GM23248 (cell line): Measurements from ENCODE around the gene ATF3. TPM values are rescaled to one million over a fixed set of nuclear protein-coding genes. Genes with fewer than 3 reads are reported as not detected.

Experiments
- DNase-seq: peaks from one replicate; pipeline ENCODE4 v3.0.0-alpha.2; 2015
- H2AFZ ChIP-seq: fragments of 200-600 bp; sonication (generic); 2 replicates; pipeline ENCODE4 v1.6.1; 2016; ENCODE audit warnings: antibody characterized with exemption
- H3F3A ChIP-seq: fragments of 200-600 bp; sonication (generic); 2 replicates; pipeline ENCODE4 v1.6.1; 2016; ENCODE audit warnings: mild to moderate bottlenecking, antibody characterized with exemption, mixed run types; ENCODE audit not compliant: insufficient read depth
- H3K27ac ChIP-seq: fragments of 200-600 bp; sonication (generic); 2 replicates; pipeline ENCODE4 v1.5.1; 2016; ENCODE audit warnings: mild to moderate bottlenecking
- H3K27me3 ChIP-seq: fragments of 200-600 bp; sonication (generic); replicated peaks from 2 replicates; pipeline ENCODE4 v1.6.1; 2016; ENCODE audit warnings: mild to moderate bottlenecking; ENCODE audit not compliant: insufficient read depth
- H3K36me3 ChIP-seq: fragments of 200-600 bp; sonication (generic); 2 replicates; pipeline ENCODE4 v1.6.1; 2016; ENCODE audit warnings: low read depth, mild to moderate bottlenecking
- H3K4me1 ChIP-seq: fragments of 200-600 bp; sonication (generic); 2 replicates; pipeline ENCODE4 v1.6.1; 2016; ENCODE audit warnings: mild to moderate bottlenecking; ENCODE audit not compliant: insufficient read depth
- H3K4me2 ChIP-seq: fragments of 200-600 bp; sonication (generic); one replicate; pipeline ENCODE4 v1.6.1; 2016; ENCODE audit warnings: mild to moderate bottlenecking; ENCODE audit not compliant: unreplicated experiment
- H3K4me3 ChIP-seq: fragments of 200-600 bp; sonication (generic); 2 replicates; pipeline ENCODE4 v1.5.1; 2016; ENCODE audit warnings: mild to moderate bottlenecking
- H3K79me2 ChIP-seq: fragments of 200-600 bp; sonication (generic); 2 replicates; pipeline ENCODE4 v1.6.1; 2016; ENCODE audit warnings: mild to moderate bottlenecking; ENCODE audit not compliant: insufficient read depth
- H3K9ac ChIP-seq: fragments of 200-600 bp; sonication (generic); 2 replicates; pipeline ENCODE4 v1.6.1; 2016; ENCODE audit warnings: mild to moderate bottlenecking
- H3K9me2 ChIP-seq: fragments of 200-600 bp; sonication (generic); 2 replicates; pipeline ENCODE4 v1.6.1; 2016; ENCODE audit warnings: mixed run types, mild to moderate bottlenecking, moderate library complexity; ENCODE audit not compliant: insufficient read depth
- H3K9me3 ChIP-seq: fragments of 200-600 bp; sonication (generic); one replicate; pipeline ENCODE4 v1.6.1; 2017; ENCODE audit warnings: low read depth
- H4K20me1 ChIP-seq: fragments of 200-600 bp; sonication (generic); 2 replicates; pipeline ENCODE4 v1.6.0; 2016; ENCODE audit not compliant: insufficient read depth
- EZH2 ChIP-seq: fragments of 200-600 bp; sonication (generic); IDR thresholded peaks from 2 replicates; pipeline ENCODE4 v1.6.1; 2018; ENCODE audit warnings: antibody characterized with exemption, mild to moderate bottlenecking; ENCODE audit not compliant: insufficient read depth, poor library complexity, severe bottlenecking
- EZH2phosphoT487 ChIP-seq: fragments of 200-600 bp; sonication (generic); IDR thresholded peaks from 2 replicates; pipeline ENCODE4 v1.6.1; 2018; ENCODE audit warnings: antibody characterized with exemption, moderate library complexity, mild to moderate bottlenecking, low read depth; ENCODE audit not compliant: insufficient read depth
- WGBS, 2 experiments: methylation state at CpG; one replicate each; pipeline ENCODE4 v1.1.6; 2015 to 2017; ENCODE audit warnings: low lambda C conversion rate in 2 of 2, low coverage in 1 of 2; ENCODE audit errors: missing lambda C conversion rate in 2 of 2; 5-methylcytosine and 5-hydroxymethylcytosine counted together
- in situ Hi-C: fragments of 300-500 bp; cut with MboI; formaldehyde crosslinking; loops from 2 replicates; pipeline ENCODE4 v1.15.0; 2020
- polyA plus RNA-seq: library from polyadenylated mRNA; unstranded; fragments of >200 nt; fragmentation: Nextera tagmentation; extraction: Ambion mirVana; gene quantifications from 2 replicates; pipeline ENCODE4 v1.2.1, GENCODE V29; 2016
- total RNA-seq: library from RNA; depleted of rRNA; stranded (reverse); fragments of >200 nt; shearing (Covaris generic); gene quantifications from 2 replicates; pipeline ENCODE4 v1.2.3, GENCODE V29; 2014

ATF3 gene
- total and polyA plus RNA-seq, 2 experiments from 2014 or later = 0.86 to 1.7 TPM

GRCh38 chr1:212584092-212584886 is 24.3 kb upstream of the ATF3 start:
- Histone ChIP-seq H3K4me2 (no peak overlapping the region), H3K9ac (no peak overlapping the region), H3K4me3 (no peak overlapping the region), H3K9me2 (no peaks in the 10 kb centered on the region), H3K27ac (no peak overlapping the region), H2AFZ (no peak overlapping the region), H3K4me1 (no peaks in the 10 kb centered on the region), H3K79me2 (no peaks in the 10 kb centered on the region), H3F3A (no peaks in the 10 kb centered on the region), H3K36me3 (no peaks in the 10 kb centered on the region), H4K20me1 (no peaks in the 10 kb centered on the region), H3K9me3 (no peaks in the 10 kb centered on the region), H3K27me3 (peaks cover 45% of the 10 kb centered on the region)
- no peak for TF ChIP-seq EZH2
- TF ChIP-seq EZH2phosphoT487 = no peak
- in situ Hi-C loops = no loop called here
- no peak for DNase-seq
- 61 to 68% methylated on average over 5 of the region's 5 CpGs for WGBS, 2 experiments

- in situ Hi-C loops = no loop called here
- 61% methylated on average over 6 of the region's 6 CpGs for WGBS, 2 experiments
- Histone ChIP-seq H3K4me3 (no peak overlapping the region), H3K27ac (no peak overlapping the region), H2AFZ (no peak overlapping the region), H3K4me1 (no peaks in the 10 kb centered on the region), H3K79me2 (no peaks in the 10 kb centered on the region), H3F3A (no peaks in the 10 kb centered on the region), H3K9me2 (no peaks in the 10 kb centered on the region), H3K27me3 (peaks cover 52% of the 10 kb centered on the region), H3K36me3 (no peaks in the 10 kb centered on the region), H3K9ac (no peak overlapping the region), H3K4me2 (no peak overlapping the region), H4K20me1 (no peaks in the 10 kb centered on the region), H3K9me3 (no peaks in the 10 kb centered on the region)
- no peak for DNase-seq
- no peak for TF ChIP-seq EZH2
- TF ChIP-seq EZH2phosphoT487 = no peak
These were observed 23.4 kb upstream of the ATF3 start for GRCh38 chr1:212585210-212585609.

- Histone ChIP-seq H3K9ac (no peak overlapping the region), H3K36me3 (no peaks in the 10 kb centered on the region), H2AFZ (no peak overlapping the region), H3K9me2 (no peaks in the 10 kb centered on the region), H4K20me1 (no peaks in the 10 kb centered on the region), H3K27ac (no peak overlapping the region), H3K27me3 (peaks cover 61% of the 10 kb centered on the region), H3K9me3 (no peaks in the 10 kb centered on the region), H3K4me2 (no peak overlapping the region), H3K4me1 (no peaks in the 10 kb centered on the region), H3F3A (no peaks in the 10 kb centered on the region), H3K4me3 (no peak overlapping the region), H3K79me2 (no peaks in the 10 kb centered on the region)
- 82 to 87% methylated on average over 7 of the region's 7 CpGs for WGBS, 2 experiments
- DNase-seq = no peak
- no peak for TF ChIP-seq EZH2
- TF ChIP-seq EZH2phosphoT487 = no peak
- in situ Hi-C loops = no loop called here
These were observed 22.1 kb upstream of the ATF3 start for GRCh38 chr1:212586206-212587015.

GRCh38 chr1:212587016-212587887 is 21.3 kb upstream of the ATF3 start:
- Histone ChIP-seq H3F3A (no peaks in the 10 kb centered on the region), H4K20me1 (no peaks in the 10 kb centered on the region), H3K4me2 (no peak overlapping the region), H3K4me1 (no peaks in the 10 kb centered on the region), H3K9me2 (no peaks in the 10 kb centered on the region), H2AFZ (no peak overlapping the region), H3K4me3 (no peak overlapping the region), H3K27ac (no peak overlapping the region), H3K27me3 (peaks cover 63% of the 10 kb centered on the region), H3K79me2 (no peaks in the 10 kb centered on the region), H3K9me3 (no peaks in the 10 kb centered on the region), H3K36me3 (no peaks in the 10 kb centered on the region), H3K9ac (no peak overlapping the region)
- in situ Hi-C loops = no loop called here
- 57 to 59% methylated on average over 11 of the region's 11 CpGs for WGBS, 2 experiments
- no peak for TF ChIP-seq EZH2
- no peak for TF ChIP-seq EZH2phosphoT487
- DNase-seq = peak; percentile 27
